GM18508 (cell line): ENCODE results near the gene GABBR1.

Source experiments
- ATAC-seq: cut with Tn5 transposase; IDR thresholded peaks from one replicate; pipeline ENCODE4 v1.9.1; 2021; ENCODE audit warnings: moderate number of reproducible peaks; ENCODE audit not compliant: insufficient read depth, unreplicated experiment

The GABBR1 gene

DNA sequence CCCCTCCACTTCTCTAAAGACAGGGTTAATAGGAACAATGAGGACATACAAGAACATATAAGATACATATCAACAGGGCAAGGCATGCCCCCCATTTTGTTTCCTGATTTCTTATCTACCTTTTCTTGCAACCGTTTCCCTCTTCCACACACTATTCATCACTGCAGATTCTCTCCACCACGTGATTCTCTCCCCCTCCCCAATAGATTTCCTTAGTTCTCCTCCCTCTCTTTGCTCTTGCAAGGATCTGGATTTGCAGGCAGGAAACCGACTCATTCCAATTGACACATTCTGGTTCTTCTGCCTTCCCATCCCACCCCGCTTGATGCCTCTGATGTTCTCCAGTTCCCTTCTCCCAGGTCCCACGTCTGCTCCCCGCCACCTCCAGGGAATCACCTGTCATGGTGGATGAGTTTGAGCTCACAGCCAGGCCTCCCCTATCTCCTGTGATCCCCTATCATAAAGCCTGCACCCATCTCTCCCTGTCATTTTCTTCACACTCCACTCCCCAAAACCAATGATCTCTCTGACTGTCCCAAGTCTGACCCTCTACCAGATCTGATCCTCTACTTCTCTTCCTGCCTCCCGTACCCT, 7.5 kb downstream of the GABBR1 start:
- ATAC-seq: no peak

DNA sequence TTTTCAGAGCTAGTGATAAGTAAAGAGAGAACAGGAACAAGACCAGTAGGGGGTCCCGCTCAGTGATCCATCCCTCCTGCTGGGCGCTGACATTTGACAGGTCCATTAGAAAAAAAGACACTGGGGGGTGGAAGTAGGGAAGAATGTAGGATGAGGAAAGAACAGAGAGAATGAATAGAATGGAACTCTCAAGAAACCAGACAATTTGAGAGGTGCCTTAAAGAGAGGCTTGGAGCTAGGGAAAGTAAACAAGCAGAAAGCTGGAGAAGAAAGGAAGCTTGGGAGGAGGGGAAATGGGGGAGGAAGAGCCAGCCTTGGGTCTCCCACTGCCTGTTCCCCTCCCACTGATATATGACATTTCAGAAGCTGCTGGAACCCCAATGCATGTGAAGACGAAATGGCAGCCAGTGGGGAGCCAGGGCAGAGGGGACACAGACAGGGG, 8.4 kb downstream of the GABBR1 start:
- ATAC-seq: no peak

DNA sequence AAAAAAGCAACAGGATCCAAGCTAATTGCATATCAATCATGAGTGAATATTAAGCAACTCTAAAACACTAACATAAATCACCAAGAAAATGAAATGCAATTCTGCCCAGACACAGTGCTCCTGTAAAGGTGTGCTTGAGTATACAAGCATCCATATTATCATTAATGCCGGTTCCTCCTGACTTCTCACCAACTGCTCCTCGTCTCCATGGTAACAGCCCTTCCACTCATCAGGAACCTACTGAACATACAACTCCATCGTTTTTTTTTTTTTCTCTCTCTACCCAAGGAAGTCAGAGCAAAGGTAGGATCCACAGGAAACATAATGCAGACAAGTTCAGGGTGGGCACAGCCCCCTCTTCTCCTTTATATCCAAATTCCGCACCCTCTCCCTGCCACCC, 12.4 kb downstream of the GABBR1 start:
- no peak for ATAC-seq

DNA sequence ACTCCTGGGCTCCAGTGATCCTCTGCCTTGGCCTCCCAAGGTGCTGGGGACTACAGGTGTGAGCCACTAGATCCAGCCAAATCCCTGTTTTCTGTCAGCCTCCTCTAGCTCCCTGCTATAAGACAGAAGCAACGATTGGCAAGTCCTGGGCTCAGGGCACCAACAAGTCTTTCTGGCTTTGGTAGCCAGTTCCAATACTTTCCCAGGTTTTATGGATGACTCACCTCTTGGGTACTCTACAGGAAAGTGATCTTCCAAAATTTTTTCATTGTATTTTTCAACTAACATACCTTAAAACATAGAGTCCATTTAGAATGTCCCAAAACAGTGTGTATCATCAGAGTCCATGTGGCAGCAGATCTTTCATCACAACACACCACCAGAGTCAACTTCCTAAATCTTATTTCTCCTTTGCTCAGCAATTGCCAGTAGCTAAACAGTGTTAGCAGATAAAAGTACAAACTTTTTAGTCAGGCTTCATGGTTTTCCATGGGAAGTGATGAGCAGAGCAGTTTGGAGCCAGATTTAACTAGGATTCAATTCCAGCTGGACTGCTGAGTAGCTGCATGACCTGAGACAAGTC, 13.3 kb downstream of the GABBR1 start:
- no peak for ATAC-seq

DNA sequence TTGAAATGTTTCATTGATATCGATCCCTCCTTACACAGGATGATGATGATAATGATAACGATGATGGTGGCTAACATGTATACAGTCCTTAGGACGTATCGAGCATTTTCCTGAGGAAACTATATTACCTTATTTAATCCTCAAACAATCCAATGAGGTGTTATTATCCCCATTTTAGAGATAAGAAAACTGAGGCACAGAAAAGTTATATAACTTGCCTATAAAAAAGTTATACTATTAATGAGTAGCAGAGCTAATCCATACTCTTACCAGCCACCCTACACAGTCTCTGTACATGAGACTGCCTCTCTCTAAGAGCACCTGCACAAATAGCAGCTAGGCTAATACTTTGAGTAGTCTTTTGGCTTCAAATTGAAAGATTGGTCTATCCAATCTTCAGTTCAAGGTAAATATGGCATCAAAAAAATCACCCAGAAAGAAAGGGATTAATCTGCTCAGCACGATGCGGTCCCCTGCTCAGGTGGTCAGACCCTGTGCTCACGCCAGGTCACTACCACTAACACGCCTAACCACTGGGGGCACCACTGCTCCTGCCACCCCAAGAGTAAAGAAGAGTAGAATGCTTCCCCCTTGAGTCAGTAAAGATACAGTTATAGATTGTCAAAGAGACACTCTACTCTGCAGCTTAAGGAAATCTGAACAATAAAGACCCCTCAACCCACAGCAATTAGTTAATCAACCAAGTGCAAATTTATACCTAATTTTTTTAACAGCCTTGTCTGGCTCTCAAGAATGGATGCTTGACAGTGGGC, 15.0 kb downstream of the GABBR1 start:
- no peak for ATAC-seq

DNA sequence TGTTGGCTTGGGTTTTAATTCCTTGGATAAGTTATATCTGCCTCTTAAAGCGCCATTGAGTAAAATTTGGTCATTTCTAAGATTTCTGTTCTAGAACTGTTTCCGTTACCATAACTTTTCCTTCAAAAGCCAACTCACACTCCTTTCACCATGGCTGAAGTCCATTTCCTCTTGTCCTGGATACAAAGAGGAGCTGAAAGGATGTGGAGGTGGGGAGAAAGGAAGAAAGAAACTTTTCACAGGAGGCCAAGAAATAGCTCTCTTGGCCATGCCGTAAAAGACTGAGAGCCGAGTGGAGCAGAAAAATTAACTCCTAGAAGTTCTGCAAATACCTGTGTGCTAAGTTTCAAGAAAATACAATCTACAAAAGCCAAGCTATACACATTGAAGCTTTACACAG, 21.6 kb downstream of the GABBR1 start:
- ATAC-seq: no peak

DNA sequence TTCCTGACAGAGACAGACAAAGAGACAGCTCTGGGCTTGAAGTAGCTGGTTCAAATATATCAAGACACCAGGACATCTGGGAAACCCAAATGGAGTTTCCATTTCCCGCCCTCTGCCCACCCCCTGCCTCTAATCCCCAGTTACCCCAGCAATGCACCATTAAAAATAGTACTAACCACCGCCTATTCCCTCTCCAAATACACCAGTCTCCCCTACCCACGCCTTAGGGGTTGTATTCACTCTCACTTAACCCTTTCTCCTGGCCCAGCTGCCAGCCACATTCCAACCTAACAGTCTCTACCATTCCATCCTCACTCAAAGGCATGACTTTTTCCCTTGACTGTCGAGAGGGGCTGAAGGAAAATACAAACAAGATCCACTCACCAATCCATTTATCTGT, 22.4 kb downstream of the GABBR1 start:
- ATAC-seq: no peak

DNA sequence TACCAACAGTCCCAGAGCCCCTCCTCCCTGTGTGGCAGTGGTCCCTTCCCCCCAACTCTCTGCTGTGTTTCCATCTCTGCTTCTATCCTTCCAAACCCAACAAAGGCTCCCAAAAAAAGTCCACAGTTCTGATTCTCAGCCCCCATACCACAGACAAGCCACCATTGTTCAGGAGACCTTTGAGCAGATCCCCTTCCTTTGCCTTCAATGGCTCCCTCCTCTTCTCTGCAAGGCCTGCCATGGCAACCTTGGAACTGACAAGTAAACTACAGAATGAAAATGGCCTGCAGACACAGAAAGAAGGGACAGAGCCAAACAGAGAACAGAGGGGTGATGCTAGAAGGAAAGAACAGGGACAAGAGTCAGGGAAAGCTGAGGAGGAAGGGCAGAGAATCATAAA, 24.9 kb downstream of the GABBR1 start:
- ATAC-seq: no peak

DNA sequence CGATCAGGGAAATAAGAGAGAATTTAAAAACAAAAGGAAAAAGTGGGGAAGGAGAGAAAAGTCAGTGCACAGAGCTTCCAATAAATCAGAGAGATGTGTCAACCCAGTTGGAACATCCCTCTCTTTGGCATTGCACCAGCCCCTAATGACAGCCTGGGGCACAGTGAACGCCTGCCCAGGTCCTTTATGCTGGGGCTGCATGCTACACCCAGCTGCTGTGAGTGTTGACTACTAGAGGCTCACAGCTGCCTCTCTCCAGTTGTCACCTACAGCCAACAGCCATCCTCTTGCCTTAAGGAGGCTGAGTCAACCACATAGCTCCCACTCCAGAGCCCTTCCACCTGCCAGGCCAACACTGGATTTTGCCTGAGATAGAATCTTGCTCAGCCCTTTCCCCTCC, 29.1 kb downstream of the GABBR1 start:
- no peak for ATAC-seq

DNA sequence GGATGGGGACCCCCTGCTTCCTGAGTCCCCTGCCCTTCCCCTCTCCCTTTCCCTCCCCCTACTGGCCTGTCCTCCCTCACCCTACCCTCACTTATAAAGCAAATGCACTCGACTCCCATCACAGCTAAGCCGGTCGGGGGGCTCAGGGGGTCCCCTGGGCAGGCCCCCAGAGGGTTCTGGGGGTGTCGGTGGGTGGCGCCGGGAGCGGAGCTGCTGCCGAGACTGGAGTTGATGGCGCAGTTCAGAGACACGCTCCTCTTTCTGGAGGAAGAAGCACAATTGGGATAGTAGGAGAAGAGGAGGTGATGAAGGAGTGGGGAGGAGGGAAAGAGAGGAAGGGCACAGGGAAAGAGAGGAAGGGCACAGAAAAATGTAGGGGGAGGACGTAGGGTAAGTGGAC, 29.5 kb downstream of the GABBR1 start:
- ATAC-seq: no peak

DNA sequence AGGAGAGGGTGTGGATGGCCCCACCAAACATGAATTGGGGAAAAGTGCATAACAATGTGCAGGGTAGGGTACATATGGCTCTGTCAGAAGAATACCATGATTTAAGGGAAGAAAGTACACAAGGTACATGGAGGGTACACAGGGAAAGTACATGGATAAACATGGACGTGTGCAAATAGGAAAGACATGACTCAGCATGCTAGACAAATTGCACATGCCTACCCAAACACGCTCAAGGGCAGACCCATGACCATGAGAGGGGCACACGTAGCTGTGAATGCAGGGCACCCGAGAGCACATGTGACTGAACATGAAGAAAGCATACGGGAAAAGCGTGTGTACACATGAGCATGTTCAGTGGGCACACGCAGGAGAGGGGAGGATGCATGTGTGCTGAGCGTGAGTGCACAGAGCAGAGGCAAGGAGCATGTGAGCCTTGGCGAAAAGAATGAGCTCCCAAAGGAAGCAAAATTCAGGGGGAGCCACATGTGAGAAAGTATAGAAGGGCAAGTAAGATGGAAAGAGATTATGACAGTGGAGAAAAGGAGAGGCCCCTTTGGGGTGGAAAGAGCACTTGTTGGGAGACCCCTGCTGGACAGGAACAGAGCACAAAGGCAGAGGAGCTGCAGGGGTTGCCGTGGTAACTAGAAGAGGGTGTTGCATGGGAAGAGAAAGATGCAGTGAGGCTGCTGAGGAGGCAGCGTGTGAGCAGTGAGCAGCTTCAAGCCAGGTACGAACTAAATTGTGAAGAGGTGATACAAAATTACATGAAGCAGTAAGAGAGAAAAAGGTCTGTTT, 30.2 kb downstream of the GABBR1 start:
- no peak for ATAC-seq

DNA sequence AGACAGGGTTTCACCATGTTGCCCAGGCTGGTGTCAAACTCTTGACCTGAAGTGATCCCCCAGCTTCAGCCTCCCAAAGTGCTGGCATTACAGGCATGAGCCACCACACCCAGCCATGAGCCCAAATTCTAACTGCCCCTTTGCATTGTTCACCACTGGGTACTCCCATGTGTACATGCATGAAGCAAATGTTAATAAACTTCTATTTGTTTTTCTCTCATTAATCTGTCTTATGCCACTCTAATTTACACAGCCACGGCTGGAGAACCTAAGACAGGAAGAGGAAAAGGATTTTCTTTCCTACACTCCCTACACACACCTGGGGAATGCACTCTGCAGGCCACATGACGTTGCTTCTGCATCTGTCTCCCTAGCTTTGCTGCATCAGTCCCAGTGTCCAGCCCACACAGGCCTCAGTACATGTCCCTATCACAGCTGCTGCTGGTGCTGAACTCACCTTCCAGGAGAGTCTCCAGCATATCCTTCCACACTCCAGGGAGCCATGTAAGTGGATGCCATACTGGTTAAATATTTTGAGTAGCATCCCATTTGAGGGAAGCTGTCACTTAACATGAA, 34.7 kb downstream of the GABBR1 start:
- ATAC-seq: no peak

DNA sequence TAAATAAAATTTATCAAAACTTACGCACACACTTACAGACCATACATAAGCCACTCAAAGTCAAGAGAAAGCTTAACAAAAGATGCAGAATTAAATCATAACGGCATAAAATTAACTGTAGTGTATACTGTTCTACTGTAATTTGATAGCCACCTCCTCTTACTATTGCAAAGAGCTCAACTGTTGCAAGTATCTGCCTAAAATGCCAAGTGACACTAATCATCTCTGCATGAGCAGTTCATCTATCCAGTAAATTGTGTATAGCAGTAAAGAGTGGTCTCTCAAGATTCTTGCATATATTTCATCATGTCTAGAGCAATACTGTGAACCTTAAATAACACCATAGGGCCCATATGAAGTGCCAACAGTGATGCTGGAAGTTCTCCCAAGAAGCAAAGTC, 35.8 kb downstream of the GABBR1 start:
- ATAC-seq: no peak

DNA sequence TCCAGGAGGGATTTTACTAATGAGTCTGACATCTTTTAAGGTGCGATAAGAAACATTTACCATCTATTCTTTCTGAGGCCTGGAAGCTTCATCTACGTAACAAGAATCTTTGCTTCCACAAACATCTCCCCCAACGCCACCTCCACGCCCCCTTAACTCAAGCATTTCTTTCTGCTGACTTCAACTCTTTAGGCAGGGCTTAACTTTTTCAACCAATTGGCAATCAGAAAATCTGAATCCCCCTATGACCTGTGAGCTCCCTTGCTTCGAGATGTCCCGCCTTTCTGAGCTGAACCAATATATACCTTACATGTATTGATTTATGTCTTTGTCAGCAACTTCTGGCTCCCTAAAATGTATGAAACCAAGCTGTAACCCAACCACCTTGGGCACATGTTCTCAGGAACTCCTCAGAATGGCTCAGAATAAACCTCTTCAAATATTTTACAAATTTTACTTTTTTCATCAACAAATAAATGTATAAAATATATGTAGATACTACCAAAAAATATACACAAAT, 36.5 kb downstream of the GABBR1 start:
- no peak for ATAC-seq

DNA sequence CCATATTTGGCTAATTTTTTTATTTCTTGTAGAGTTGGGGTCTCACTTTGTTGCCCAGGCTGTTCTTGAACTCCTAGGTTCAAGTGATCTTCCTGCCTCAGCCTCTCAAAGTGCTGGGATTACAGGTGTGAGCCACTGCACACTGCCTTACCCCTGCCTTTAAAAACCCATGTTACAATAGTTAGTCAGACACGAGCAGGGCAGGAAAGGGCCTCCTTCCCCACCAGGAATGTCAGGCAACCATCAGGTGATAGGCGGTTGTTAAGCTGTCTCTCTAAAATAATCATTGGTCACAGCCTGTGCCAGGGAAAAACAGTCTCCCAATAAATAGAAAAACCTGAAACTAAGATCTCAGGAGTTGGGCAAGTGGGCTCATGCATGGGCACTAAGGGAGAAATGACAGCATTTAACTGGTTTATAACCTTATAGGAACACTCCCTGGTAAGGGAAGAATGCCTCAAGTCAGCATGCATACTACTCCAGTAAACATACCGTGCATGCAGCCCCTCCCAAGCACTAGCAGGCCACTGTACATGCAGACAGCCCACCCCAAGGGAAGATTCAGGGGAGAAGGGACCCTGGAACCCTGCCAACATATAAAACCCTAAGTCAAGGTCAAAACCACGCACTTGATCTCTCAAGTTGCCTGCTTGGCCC, 39.7 kb downstream of the GABBR1 start:
- ATAC-seq: no peak

DNA sequence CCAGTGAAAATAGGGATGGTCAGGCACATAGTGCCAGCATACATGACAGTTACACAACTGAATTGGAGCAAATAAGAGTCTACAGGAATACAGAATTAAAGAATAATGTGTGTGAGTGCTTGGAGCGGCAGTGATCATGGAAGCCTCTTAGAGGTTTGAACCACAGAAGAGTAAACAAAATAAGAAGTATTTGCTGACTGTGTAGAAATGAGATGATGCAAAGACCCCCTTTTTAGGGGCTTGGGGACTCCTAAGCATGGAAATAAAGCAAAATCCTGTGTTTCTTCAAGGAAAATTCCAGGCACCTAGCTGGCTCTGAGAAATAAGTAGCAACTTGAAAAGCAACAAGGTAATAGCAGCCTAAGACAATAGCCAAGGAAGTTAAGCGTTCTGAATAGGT, 41.3 kb downstream of the GABBR1 start:
- ATAC-seq: no peak

DNA sequence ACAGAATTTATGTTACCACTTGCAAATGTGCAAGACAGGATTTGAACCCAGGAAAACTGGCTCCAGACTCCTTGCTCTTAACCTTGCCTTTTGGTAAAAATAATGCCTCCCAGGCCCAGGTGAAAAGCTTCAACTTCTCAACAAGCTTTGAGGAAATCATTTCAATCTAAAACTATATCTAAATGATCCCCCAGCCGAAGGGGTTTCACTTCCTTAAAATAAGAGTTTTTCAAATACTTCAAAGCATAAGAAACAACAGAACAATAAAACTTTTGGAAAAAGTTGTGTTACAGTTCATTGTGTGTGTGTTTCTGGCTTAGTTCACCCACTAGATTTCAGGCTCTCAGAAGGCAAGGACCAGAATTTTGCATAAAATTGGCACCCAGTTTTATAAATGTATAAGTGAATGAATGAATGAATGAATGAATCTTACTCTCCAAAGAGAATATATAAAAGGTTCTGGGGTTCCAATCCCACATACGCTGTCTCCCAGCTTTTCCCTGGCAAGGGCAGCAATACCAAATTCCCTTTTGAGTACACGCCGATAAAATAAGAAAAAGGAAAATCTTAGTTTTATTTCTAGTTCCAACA, 42.7 kb downstream of the GABBR1 start:
- ATAC-seq: no peak

DNA sequence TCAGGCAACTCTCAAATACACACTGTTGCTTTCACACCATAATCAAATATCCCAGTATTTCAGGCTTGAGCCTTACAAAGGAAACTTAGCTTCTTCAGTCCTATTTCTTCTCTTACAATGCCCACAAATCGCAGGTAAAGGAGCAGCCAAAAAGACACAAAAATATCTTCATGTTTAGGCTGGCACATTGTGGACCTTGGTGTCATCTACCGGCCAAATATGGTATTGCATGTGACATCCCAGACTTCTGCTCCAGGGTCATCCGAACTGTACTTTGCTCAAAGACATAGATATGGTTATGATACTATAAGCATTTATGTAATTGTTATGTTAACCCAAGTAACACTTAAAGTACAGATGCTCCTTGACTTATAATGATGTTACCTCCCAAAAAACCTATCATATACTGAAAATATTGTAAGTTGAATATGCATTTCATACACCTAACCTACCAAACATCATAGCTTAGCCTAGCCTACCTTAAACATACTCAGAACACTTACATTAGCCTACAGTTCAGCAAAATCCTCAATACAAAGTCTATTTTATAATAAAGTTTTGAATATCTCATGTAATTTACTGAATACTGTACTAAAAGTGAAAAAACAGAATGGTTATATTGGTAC, 43.4 kb downstream of the GABBR1 start:
- no peak for ATAC-seq

DNA sequence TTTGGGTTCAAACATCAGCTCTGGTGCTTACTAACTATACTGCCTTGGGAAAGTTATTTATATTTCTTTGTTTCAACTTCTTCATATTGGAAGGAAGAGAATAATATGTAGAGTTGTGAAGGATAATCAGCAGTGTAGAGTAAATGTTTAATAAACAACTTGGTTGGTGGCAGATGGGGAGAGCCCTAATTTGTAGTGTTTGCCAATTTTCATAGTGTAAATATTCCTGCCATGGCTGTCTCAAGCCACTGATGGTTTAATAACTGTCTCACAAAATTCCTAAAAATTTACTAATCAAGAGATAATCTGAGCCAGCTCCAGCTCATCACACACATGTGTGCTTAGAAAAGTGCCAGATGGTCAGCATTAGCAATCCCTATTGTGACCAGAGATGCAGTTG, 48.2 kb downstream of the GABBR1 start, which contains the start of gene OR2H2:
Gene OR2H2 (plus strand): TSS at position 301 of the 400 bp plus-strand sequence. CDS start 2,824 bp downstream, outside the sequence.
- ATAC-seq: no peak
